GM19025 (cell line): ENCODE data around the gene IGFLR1.
"Not testable (repeated sequence)": the region's sequence is repeated elsewhere in the genome, so short reads cannot be mapped to it uniquely, and the experiment has no call there.

Source experiments
- ATAC-seq: cut with Tn5 transposase; IDR thresholded peaks from one replicate; pipeline ENCODE4 v1.9.1; 2021; ENCODE audit warnings: mild to moderate bottlenecking, low read depth, moderate library complexity; ENCODE audit not compliant: unreplicated experiment

IGFLR1 gene

GRCh38 chr19:35713904-35714495 lies 28.3 kb downstream of the IGFLR1 start:
- no peak for ATAC-seq

DNA sequence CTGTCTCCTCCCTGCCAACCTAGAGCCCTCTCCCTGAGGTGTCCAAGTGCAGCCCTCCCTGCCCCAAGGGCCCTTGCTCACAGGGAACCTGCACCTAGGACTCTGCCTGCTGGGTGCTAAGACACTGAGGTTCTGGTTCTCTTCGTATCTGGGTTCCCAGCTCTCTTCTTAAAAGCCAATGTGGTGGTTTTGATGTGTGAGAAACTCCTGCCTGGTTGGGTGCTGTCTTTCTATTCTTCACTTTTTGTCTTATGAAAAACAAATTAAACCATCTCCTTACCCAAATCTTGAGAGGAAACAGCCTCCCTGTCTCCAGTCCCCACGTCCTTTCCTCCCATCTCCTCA lies 28.8 kb downstream of the IGFLR1 start:
- ATAC-seq: no peak

- no peak for ATAC-seq
Observed at GRCh38 chr19:35712567-35713505, 29.4 kb downstream of the IGFLR1 start.

GRCh38 chr19:35710784-35711723 lies 31.2 kb downstream of the IGFLR1 start:
- ATAC-seq: peak; percentile 32

DNA sequence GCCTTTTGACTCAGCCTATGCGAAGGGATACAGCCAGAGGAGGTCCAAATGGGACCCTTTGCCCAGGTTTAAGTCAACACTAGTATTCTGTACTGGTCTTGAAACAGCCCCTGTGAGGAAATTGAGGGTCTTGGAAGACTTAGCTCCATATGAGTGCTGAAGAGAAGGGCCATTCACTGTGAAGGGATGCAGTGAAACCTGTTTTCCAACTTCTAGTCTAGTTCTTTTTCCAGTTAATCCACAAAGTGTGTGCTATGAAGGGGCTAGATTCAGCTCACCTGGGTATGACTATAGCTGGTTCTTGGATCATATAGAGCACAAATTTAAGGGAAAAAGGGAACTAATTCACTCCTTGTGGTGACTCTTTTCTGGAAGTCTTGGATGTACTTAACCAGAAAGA lies 33.9 kb downstream of the IGFLR1 start:
- ATAC-seq: no peak

GRCh38 chr19:35704218-35704617 lies 38.0 kb downstream of the IGFLR1 start, which contains the start of gene ZBTB32:
TSS of gene ZBTB32 (plus strand) at chr19:35704558. CDS start at chr19:35714627, 10,069 bp downstream.
- ATAC-seq: no peak

DNA sequence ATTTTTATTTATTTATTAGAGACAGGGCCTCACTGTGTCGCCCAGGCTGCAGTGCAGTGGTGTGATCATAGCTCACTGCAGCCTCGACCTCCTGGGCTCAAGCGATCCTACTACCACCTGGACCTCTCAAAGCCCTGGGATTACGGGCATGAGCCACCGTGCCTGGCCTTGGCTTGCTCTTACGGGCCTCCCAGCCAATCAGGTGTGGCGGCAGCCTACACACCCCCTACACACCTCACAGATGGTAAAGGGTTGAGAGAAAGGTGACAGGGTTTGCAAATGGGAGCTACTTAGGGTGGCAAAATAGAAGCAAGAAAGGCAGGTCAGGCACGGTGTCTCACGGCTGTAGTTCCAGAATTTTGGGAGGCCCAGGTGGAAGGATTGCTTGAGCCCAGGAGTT lies 38.9 kb downstream of the IGFLR1 start:
- no peak for ATAC-seq

- ATAC-seq: peak; percentile 96
Observed at GRCh38 chr19:35702223-35703012, 39.8 kb downstream of the IGFLR1 start.

DNA sequence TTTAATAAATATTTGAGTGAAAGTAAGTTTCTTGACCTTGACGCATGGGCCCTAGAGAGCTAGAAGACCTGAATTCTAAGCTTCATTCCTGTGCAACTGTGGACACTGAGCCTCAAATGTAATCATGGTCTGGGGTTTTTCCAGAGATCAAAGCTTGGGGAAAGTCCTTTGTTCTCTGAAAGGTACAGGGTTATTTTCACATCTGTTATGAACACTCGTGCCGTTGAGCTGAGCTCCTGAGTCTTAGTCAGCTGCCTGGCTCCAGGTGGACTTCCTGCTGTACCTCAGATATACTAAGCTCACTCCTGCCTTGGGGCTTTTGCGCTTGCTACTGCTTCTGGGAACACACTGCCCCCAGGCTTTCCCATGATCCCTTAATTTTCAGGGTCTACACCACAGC lies 45.4 kb downstream of the IGFLR1 start:
- ATAC-seq: no peak

DNA sequence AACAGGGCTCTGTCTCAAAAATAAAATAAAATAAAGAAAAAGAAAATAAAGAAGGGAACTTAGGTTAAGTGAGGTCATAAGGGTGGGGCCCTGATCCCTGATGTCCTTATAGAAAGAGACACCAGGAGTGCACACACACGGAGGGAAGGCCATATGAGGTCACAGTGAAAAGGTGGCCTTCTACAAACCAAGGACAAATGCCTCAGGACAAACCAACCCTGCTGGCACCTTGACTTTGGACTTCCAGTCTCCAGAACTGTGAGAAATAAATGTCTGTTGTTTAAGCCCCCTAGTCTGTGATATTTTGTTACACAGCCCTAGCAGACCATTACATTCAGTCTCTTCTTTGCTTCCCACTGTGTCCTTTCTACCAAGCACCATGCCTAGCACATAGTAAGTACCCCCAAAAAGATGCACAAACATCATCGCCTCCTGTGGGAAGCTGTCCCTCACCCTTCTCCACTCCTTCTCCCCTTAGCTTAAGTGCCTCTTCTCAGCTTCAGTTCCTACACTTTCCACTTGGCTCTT lies 46.3 kb downstream of the IGFLR1 start:
- ATAC-seq: no peak

DNA sequence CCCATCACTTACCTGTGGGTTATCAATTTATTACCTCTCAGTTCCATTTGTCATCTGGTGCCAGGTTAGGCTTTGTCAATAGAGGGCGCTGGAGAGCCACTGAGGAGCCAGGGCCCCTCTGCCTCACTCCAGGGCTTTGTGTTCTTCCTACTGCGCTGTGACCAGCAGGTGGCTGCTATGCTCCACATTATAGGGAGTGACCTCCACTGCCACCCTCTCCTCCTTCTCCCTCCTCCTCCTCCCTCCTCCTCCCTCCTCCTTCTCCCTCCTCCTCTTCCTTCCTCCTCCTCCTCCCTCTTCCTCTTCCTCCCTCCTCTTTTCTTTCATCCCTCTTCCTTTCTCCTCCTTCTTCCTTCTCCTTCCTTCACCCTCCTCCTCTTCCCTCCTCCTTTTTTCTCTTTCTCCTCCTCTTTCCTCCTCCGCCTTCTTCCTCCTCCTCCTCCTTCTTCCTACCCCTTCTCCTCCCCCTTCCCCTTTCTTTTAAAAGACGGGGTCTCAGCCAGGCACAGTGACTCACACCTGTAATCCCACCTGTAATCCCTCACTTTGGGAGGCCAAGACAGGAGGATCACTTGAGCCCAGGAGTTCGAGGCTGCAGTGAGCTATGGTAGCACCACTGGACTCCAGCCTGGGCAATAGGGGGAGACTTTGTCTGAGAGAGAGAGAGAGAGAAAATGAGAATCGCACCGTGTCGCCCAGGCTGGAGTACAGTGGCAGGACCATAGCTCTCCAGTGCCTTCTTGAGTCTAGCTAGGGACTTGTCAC lies 48.2 kb downstream of the IGFLR1 start:
- ATAC-seq: peak; percentile 58

GRCh38 chr19:35693422-35693821 lies 48.8 kb downstream of the IGFLR1 start:
- no peak for ATAC-seq

DNA sequence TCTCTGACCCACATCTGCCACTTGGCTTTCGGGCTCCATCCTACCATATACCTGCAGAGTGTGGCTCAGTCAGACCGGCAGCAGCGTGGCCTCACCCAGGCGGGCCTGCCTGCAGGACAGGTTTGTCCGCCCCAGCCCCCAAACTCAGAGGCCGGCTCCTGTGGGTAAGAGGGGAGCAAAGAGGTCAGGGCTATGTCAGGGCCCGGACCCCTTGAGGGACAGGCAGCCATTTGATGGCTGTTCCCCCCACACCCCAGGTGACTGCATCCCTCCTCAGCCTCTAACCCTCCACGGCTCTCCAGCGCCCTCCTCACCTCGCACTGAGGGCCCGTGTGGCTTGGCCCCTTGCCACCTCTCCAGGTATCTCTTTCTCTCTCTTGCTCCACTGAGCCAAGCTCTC lies 50.2 kb downstream of the IGFLR1 start:
- ATAC-seq: no peak

DNA sequence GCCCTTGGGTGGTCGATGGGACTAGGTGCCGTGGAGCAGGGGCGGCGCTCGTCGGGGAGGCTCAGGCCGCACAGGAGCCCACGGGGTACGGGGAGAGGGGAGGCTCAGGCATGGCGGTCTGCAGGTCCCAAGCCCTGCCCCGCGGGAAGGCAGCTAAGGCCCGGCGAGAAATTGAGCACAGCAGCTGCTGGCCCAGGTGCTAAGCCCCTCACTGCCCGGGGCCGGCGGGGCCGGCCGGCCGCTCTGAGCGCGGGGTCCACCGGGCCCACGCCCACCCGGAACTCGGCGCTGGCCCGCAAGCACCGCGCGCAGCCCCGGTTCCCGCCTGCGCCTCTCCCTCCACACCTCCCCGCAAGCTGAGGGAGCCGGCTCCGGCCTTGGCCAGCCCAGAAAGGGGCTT lies 51.1 kb downstream of the IGFLR1 start:
- not testable (repeated sequence) for ATAC-seq

DNA sequence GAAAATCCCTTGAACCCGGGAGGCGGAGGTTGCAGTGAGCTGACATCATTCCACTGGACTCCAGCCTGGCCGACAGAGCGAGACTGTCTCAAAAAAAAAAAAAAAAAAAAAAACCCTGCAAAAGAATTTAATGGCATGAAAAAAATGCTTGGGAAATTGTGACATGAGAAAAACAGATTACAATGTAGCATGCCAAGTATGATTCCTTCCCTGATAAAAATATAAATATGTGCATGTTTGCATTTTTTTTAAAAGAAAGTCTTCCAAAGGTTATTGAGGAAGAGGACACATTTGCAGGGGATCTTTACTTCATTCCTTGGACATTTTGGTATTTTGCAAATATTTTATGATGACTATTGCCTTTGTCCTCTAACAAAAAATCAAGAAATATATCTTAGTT lies 52.4 kb downstream of the IGFLR1 start:
- no peak for ATAC-seq
